ENCODE data around the gene LTK.

Gene LTK

DNA sequence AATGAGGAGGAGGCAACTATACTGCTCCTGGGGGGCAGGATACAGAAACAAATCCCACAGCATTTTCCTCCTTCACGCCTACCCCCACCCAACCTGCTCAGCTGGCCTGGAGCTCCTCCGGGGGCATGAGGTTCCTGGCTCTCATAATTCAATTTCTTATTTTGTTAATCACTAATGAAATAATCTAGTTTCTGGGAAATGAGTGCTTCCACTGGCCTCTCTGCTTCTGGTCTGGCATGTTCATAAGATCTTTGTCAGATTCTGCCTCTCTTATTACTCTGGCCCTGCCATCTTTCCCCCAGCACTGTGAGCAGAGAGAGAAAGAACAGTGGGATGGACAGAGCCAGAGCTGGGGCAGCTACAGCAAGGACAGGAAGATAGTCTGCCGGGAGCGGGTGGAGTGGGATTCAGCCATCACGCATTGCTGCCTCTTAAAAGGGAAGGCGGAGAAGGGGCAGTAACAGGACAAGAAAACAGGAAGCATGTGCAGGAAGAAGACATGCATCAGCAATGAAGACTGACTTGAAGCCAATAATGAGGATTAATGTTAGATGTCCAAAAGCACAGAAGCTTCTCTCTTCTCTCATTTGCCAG is 16.8 kb upstream of the LTK start:
- no peak for DNase-seq (ENCODE audit: low read depth)

DNA sequence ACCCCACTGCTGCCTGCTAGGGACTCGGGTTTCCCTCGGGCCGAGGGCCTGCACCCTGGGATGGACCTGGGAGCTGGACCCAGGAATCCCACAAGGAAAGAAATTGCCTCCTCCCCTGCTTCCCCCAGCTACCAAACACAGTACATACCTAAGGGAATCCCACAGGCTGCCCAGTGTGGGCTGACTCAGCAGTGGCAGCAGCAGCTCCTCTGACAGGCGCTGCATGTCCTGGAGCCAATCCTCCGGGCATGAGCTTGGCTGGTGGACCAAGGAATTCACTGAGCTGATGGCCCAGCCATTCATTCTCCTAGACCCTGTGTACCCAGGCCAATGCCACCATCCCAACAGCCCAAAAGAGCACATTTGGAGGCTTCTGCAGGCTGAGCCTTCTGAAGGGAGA is 9.5 kb upstream of the LTK start:
- no peak for DNase-seq (ENCODE audit: low read depth)

DNA sequence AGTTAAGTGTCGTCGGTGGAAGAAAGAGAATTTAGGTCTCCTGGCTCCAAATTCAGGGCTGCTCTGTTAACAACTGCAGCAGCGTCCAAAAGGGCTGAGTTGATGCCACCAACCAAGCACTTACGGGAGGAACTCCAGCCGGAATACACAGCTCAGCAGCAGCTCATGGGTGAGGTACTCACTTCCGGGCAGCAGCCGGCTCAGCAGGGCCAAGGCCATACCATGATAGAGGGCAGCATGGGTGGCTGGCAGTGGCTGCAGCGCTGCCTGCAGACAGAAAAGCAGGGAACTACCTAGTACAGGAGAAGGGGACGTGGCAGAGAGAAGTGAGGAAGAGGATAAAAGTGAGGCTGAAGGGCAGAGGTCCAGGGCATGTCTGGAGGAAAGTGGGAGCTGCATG is 8.0 kb upstream of the LTK start:
- no peak for DNase-seq (ENCODE audit: low read depth)

DNA sequence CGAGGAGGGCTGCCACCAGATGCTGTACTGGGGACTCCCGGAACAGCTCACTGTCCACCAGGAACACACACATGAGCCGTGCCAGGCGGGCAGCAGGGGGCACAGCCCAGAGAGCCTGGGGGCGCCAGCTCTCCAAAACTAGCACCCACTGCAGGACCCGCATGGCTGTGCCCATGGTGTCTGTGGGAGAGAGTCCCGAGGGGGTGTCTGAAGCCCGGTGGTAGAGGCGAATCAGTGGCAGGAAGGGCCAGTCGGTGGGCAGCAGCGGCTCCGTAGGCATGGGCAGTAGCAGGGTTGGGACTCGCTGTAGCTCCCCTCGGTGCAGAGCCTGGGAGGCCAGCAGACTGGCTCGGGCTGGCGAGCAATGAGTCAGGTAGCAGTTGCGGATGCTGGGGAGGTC is 7.0 kb upstream of the LTK start:
- DNase-seq (ENCODE audit: low read depth): no peak

DNA sequence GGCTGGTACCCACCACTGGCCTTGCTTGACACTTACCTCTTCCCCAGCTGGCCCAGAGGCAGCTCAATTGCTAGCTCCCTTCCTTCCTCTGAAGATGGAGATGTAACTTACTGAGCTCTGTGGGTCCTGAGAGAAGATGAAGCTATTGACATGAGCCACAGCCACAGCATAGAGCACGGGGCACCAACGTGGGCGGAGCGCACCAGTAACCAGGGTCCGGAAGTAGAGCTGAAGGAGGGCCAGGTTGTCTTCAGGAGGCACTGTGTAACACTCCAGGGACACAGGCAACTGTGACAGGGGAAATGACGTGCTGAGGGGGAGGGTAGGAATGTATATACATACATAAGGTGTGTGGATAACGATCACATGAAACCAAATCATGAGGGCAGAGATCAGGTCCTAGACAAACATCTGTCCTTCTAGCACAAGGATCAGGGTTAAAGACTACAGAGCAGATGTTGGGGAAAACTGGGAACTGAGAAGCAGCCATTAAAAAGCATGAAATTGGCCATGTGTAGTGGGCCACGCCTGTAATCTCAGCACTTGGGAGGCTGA is 4.3 kb upstream of the LTK start:
- no peak for DNase-seq (ENCODE audit: low read depth)

DNA sequence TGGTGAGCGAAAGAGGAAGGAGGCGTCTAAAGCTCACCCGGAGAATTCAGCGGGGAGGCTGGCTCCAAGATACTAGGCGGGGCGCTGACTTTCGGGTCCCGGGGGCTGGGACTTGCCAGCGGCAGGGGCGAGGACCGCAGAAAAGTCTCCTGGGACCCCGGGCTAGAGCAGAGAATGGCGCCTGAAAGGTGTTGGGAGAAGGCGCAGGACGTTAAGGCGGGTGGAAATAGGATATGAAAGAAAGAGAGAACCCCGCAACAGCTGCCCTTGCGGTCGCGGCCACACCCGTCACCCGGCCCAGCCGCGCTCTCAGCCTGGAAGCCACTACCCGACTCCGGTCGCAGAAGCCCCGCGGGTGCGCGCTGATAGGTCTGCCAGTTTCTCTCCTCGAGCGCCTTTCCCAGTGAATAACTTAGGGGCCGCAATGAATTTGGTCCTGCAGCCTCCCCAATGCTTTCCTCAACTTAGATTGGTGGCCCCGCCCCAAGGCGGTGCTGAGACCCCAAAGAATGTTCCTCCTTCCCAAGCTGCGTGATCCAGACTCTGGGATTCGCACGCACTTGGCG is 604 bp downstream of the LTK start:
- DNase-seq (ENCODE audit: low read depth): no peak

DNA sequence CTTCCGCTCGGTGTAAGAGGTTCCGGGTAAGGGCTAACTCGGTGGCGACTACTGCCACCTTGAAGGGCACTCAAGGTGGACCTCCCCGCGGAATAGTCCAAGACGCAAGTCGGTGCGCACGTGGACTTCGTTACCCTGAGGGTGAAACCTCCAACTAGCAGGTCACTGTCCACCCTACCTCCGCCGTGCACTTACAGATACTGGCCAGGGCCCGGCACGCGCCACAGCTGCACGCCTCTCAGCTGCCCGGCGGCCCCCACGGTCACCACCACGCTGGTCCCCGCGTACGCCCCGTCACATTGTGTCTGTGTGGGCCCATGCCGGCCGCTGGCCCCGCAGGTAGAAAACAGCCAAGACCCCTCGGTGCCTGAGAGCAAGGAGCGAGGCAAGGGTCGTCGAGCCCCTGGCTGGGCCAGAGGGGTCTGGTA is 1.1 kb downstream of the LTK start:
- no peak for DNase-seq (ENCODE audit: low read depth)

DNA sequence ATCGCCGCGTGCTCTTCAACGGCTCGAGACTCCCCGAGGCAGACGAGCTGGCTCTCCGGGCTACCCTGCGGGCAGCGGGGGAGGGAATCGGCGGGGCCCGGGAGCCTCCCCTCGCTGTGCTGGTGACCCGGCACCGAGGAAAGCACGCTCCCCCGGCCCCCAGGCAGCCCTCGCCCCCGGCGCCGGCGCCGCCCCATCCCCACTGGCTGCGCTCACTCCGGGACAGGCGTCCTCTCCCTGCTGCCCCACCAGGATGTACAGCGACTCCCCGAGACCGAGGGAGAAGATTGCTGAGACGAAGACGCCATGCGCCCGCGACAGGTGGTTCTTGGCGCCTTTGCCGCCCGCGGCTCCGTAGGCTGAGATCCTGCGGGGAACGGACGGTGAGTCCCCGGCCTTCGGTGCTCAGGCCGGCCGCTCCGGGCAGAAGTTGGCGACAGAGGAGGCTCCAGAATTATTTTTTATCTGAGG is 1.7 kb downstream of the LTK start:
- no peak for DNase-seq (ENCODE audit: low read depth)

DNA sequence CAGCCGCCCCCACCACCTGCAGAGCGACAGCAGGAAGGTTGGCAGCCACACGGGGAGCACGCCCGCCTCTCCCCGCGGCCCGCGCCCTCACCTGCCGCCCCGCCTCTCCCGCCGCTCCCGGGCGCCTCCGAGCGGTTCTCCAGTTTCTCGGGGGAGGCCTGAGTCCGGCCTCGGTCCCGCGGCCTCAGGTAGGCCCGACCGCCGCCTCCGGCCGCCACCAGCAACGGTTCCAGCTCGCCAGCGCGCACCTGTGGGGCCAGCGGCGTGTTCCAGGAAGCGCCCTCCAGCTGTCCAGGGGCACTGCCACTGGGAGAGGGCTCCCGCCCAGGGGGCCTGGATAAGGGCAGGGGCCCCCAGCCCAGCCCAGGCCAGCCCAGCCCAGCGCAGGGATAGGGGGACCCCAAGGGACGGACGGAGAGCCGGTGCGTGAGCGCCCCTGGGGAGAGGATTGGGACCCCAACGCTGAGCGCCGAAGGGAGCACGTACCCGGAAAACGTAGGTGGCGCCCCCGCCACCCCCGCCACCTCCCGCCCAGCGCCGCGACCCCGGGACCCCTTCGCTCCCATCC is 2.2 kb downstream of the LTK start:
- no peak for DNase-seq (ENCODE audit: low read depth)

DNA sequence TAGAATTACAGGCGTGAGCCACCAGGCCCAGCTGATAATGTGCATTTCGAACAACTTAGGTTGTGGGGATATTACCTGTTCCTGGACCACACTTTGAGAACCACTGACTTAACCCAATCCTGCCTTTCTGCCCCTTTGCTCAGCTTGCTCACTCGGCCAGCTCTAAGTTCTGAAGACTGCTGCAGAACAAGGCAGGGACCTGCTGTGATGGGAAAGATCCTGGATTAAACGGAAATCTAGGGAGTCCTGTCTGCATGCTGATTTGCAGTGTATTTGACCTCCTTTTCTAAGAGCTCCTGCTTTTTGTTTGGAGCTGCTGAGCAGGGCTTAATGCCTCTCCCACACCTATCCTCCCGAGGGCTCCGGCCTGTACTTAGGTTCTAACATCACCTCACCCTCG is 2.9 kb downstream of the LTK start:
- DNase-seq (ENCODE audit: low read depth): no peak

DNA sequence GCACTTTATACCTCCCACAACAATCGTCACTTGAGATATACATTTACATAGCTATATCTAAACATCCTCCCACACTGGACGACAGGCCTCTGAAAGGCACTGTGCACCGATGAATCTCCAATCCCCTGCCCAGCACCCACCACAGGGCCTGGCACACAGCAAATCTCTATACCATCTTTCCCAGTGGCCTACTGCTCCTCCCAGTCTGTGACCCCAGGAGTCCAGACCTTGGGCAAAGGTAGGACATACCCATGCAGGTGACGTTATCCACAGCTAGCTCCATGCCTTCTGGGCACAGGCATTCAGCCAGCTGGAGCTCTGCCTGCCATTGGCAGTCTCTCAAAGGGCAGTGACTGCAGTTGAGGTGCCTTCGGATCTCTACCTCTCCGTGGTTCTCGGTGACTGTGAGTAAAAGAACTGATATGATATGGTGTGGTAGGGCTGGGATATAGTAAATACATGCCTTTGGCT is 5.8 kb downstream of the LTK start:
- DNase-seq (ENCODE audit: low read depth): no peak

DNA sequence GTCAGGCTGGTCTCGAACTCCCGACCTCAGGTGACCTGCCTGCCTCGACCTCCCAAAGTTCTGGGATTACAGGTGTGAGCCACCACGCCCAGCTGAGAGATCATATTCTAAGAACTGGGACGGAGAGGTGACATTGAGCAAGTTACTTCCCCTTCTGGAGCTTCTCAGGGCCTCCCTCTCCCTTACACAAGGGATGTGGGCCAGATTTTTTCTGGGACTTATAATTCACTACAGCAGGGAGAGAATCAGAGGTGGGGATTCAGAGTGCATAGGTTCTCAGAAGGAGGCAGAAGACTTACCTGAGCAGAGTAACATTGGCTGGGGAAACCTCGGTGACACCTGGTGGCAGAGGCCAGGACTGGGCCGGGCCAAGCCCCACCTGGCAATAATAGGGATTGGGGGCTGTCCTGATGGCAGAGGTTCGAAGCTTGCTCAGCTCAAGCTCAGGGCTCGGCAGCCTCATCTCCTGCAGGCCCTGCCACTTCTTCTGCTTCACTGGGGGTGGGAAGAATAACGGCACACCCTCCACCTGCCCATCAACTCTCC is 6.8 kb downstream of the LTK start:
- DNase-seq (ENCODE audit: low read depth): no peak

DNA sequence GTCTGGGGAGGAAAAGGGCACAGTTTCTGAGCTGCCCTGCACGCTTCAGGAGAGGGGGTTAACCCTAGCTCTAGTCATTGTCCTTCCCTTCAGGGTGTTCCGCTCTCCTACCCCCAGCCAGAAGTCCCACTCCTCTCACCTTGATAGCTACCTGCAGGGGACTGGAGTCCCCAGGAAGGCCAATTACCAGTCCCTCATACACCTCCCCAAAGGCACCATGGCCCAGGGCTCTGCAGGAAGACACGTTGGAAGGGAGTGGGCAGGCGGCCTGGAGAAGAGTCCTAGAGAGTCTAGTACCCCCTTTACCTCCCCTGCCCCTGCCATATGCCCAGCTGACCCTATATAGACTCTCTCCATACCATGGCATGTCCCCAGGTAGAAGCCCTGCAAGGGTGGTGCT is 7.9 kb downstream of the LTK start:
- no peak for DNase-seq (ENCODE audit: low read depth)

DNA sequence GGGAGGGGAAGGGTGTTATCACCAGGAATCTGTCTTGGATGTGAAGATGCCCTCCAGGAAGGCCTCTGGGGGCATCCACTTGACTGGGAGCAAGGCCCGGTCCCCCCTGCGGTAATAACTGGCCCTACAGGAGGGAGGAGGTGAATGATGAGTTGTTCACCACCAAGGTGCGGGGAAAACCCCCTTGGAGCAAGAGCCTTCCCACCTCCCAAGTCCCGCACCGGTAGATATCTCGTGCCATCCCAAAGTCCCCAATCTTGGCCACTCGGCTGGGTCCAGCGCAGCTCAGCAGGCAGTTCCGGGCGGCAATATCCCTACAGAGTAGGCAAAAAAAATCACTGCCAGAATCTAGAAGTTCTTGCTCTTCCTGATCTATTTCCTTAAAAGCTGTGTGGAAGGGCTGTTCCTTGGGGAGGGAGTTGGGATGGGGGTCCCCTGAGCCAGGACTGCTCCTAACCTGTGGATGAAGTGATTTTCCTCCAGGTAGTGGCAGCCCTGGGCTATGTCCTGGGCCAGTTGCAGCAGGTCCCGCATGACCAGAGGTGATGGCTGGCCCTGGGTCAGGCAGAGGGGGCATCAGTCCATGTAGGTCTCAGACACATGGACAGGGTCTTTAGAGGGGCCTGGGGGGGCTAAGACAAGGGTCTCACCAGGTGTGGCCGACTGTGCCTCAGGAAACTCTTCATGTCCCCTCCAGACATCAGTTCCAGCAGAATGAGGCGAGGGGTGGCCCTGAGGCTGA is 8.7 kb downstream of the LTK start:
- DNase-seq (ENCODE audit: low read depth): no peak

DNA sequence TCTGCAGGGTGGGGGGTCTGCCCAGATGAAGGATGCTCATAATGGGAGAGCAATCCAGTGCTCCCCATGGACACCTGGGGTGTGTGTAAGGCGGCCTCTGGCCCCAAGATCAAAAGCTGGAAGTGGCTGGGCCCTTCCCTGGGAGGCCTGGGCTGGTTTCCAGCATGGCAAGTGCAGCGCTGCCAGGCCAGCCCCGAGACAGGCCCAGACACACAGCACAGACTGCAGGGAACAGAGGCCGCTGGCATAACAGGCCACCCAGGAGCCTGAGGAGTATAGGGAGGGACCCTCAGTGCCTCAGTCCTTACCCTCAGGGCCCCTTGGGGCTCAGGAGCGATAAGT is 10.0 kb downstream of the LTK start:
- DNase-seq (ENCODE audit: low read depth): no peak

DNA sequence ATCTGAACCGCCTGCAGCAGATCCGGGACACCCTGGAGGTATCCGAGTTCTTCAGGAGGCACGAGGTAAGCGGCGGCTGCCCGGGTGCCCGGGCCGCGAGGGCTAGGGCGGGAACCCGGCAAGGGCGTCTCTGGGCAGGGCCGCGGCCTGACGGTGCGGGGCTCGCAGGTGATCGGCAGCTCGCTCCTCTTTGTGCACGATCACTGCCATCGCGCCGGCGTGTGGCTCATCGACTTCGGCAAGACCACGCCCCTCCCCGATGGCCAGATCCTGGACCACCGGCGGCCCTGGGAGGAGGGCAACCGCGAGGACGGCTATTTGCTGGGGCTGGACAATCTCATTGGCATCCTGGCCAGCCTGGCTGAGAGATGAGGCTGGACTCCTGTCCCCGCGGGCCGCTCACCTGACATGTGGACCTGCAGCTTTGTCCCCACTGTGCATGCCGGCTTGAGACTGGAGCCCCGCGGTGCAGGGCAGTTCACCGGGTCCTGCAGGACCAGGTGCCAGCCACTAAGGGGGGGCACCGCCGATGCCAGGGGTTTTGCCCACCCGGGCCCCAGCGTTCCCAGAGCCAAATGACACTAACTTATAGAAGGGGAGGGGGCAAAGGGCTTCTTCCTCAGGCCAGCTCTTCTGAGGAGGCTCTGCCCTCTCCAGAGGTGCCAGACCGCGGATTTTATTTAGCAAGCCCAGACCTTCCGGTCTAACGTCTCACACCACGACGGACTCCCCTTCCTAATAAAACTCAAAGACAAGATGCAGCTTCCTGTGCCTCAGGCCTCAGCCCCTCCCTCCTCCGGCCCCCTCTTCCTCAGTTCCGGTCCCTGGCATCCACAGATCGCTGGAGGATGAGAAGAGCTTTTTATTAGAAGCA is 10.6 kb downstream of the LTK start:
- no peak for DNase-seq (ENCODE audit: low read depth)

DNA sequence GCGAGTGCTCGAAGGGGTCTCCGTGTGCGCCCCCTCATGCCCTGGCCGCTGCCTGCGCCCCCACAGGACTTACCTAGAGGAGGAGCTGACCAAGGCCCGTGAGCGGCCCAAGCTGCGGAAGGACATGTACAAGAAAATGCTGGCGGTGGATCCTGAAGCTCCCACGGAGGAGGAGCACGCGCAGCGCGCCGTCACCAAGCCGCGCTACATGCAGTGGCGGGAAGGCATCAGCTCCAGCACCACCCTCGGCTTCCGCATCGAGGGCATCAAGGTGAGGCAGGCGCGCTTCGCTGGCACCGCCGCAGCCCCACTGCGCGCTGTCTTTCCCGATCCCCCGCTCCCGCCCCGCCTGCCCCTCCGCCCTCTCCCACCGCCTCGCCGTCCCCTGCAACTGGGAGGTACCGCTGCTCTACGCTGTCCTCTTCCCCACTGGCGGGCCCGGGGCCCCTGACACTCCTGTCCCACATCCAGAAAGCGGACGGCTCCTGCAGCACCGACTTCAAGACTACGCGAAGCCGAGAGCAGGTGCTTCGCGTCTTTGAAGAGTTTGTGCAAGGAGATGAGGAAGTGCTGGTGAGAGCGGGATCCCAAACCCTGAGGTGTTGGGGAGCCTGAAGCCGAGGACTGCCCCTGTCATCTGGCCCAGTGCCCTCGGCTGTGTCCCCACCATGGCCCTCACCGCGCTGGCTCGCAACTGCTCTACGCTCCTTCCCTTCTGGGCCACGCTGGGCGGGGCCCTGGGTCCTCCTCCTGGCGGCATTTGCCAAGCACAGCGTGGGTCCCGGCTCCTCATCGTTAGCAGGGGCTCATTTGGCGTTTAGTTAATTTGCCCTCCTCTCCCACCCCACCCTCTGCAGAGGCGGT is 11.5 kb downstream of the LTK start:
- no peak for DNase-seq (ENCODE audit: low read depth)

DNA sequence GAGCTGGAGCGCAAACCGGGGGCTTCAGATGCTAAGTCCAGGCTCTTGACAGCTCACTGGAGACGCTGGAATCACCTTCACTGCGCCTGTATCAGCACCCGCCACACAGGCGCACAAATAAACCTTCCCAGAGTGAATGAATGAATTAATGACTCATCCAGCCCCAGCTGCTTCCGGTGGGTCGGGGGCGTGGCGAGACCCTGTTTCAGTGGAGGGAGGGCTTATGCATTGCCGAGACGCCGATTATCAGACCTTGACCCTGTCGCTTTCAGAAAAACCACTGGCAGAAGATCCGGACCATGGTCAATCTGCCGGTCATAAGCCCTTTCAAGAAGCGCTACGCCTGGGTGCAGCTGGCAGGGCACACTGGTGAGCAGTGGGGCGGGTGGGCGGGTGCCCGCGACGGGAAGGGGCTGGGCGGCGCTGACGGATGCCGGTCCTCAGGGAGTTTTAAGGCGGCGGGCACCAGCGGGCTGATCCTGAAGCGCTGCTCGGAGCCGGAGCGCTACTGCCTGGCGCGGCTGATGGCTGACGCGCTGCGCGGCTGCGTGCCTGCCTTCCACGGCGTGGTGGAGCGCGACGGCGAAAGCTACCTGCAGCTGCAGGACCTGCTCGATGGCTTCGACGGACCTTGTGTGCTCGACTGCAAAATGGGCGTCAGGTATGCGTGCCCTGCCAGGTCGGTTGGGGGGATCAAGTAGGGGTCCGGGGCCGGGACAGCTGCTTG is 12.3 kb downstream of the LTK start:
- no peak for DNase-seq (ENCODE audit: low read depth)

DNA sequence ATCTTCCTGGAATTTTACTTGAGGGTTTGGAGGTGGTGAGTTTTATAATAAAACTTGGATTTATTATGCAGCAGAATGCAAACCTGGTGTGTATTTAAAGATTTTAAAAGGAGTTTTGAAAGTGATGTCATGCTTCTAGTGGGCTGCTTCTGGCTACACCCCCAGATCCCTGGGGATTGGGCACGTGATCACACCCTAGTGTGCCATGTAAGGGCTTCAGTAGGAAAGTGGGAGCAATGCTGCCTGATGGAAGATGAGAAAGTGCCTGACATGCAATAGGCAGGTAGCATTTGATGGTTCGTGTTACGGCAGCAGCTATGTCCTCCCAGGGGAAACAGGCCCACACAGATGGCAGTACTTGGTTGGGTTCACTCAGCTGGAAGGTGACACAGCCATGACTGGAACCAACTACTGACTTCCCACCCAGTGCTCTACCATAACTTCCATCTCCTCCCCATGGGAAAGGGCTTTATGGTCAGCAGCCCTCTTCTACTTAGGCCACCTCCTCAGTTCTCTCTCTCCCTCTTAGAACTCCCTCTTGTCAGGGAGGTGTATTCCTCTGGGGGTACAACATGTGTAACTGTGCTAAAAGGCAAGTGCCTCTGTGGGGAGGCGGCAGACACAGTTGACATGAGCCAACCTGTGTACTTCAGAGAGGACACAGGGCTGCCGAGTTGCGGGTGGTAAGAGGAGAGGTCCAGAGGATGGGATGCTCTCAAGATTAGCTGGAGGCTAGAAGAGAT is 14.3 kb downstream of the LTK start:
- no peak for DNase-seq (ENCODE audit: low read depth)

Measured in non-pigmented ciliary epithelial cell (primary cell).